B cell (primary cell): Measurements from ENCODE around the gene TMEM182. TPM values are rescaled to one million over a fixed set of nuclear protein-coding genes. Genes with fewer than 3 reads are reported as not detected.

Experiments used
- ATAC-seq: fragments of 200-7000 bp; cut with Tn5 transposase; one replicate; pipeline ENCODE4 v1.10.0; 2021; ENCODE audit warnings: low read depth, mild to moderate bottlenecking, moderate number of reproducible peaks, moderate library complexity
- CTCF ChIA-PET: fragments of 350-600 bp; sonication (Branson Sonifier 250); formaldehyde crosslinking; loops from one replicate; lab custom pipeline; 2021; ENCODE audit warnings: antibody characterized with exemption, inconsistent platforms; lab: Charles Lee
- POLR2A ChIA-PET: fragments of 350-600 bp; sonication (Branson Sonifier 250); formaldehyde crosslinking; loops from one replicate; lab custom pipeline; 2021; ENCODE audit warnings: antibody characterized with exemption; lab: Charles Lee
- DNase-seq: peaks from one replicate; pipeline ENCODE4 v3.0.0; 2013
- H2AFZ ChIP-seq: 2 replicates; pipeline ENCODE4 v1.6.1; 2012; ENCODE audit warnings: mild to moderate bottlenecking, low read depth, low read length; ENCODE audit not compliant: insufficient read depth, poor library complexity, severe bottlenecking
- H3K27ac ChIP-seq, 2 donors: 1 replicate in 1 of 2; 2 replicates in 1 of 2; pipeline ENCODE4 v1.5.1; 2012 to 2013; ENCODE audit warnings: low read length in 2 of 2, mild to moderate bottlenecking in 2 of 2, moderate library complexity in 1 of 2
- H3K27me3 ChIP-seq, 4 experiments: fragments of 200-600 bp in 1 of 4; sonication (generic) in 1 of 4; replicated peaks in 1 of 4; 1 replicate in 2 of 4; 2 replicates in 2 of 4; pipeline versions ENCODE4 v1.6.1 to v1.7.0; 2013 to 2016; ENCODE audit warnings: low read length in 3 of 4, mild to moderate bottlenecking in 2 of 4, mixed read lengths in 1 of 4, moderate library complexity in 1 of 4; ENCODE audit not compliant: insufficient read depth in 4 of 4, control insufficient read depth in 3 of 4; ENCODE audit errors: control extremely low read depth in 1 of 4
- H3K36me3 ChIP-seq, 2 experiments: replicated peaks in 1 of 2; 1 replicate in 1 of 2; 2 replicates in 1 of 2; pipeline versions ENCODE4 v1.6.1 to v1.7.1; 2013; ENCODE audit warnings: low read length in 1 of 2; ENCODE audit not compliant: insufficient read depth in 2 of 2, control insufficient read depth in 1 of 2; ENCODE audit errors: control extremely low read depth in 1 of 2, extremely low read depth in 1 of 2
- H3K4me1 ChIP-seq, 2 donors: fragments of 200-600 bp in 1 of 2; sonication (generic) in 1 of 2; 1 replicate in 1 of 2; 2 replicates in 1 of 2; pipeline versions ENCODE4 v1.5.1 to v1.6.1; 2013 to 2017; ENCODE audit warnings: low read length in 2 of 2; ENCODE audit not compliant: control insufficient read depth in 2 of 2, insufficient read depth in 2 of 2
- H3K4me2 ChIP-seq: replicated peaks from 2 replicates; pipeline ENCODE3; 2012; ENCODE audit warnings: mild to moderate bottlenecking, low read depth, low read length; ENCODE audit not compliant: poor library complexity, severe bottlenecking
- H3K4me3 ChIP-seq, 5 experiments: fragments of 200-600 bp in 1 of 5; sonication (generic) in 1 of 5; 1 replicate in 3 of 5; 2 replicates in 2 of 5; pipeline versions ENCODE4 v1.5.1 to v1.7.0; 2011 to 2016; ENCODE audit warnings: low read length in 4 of 5, mild to moderate bottlenecking in 4 of 5, low read depth in 2 of 5, control low read depth in 1 of 5, moderate library complexity in 1 of 5; ENCODE audit not compliant: insufficient read depth in 1 of 5; ENCODE audit errors: control extremely low read depth in 1 of 5, extremely low read depth in 1 of 5
- H3K79me2 ChIP-seq: fragments of 200-600 bp; sonication (generic); one replicate; pipeline ENCODE4 v1.6.0; 2016; ENCODE audit warnings: low read length; ENCODE audit not compliant: control insufficient read depth, insufficient read depth
- H3K9ac ChIP-seq: fragments of 200-600 bp; sonication (generic); 2 replicates; pipeline ENCODE4 v1.6.1; 2017; ENCODE audit warnings: mild to moderate bottlenecking, low read length, moderate library complexity
- H3K9me3 ChIP-seq, 3 donors: one replicate each; pipeline versions ENCODE4 v1.6.1 to v1.7.1; 2013; ENCODE audit warnings: low read length in 2 of 3; ENCODE audit not compliant: control insufficient read depth in 2 of 3, insufficient read depth in 1 of 3; ENCODE audit errors: control extremely low read depth in 1 of 3
- H4K20me1 ChIP-seq: 2 replicates; pipeline ENCODE4 v1.6.0; 2012; ENCODE audit warnings: mild to moderate bottlenecking, low read length; ENCODE audit not compliant: insufficient read depth, control insufficient read depth, poor library complexity, severe bottlenecking
- H3K27ac Mint-ChIP-seq: one replicate; pipeline ENCODE4 v1.8.0; 2021; ENCODE audit warnings: mixed read lengths
- H3K27me3 Mint-ChIP-seq: one replicate; pipeline ENCODE4 v1.8.0; 2021; ENCODE audit warnings: mixed read lengths
- H3K4me1 Mint-ChIP-seq: one replicate; pipeline ENCODE4 v1.8.0; 2021; ENCODE audit warnings: mixed read lengths
- H3K4me3 Mint-ChIP-seq: one replicate; pipeline ENCODE4 v1.8.0; 2021; ENCODE audit warnings: mixed read lengths
- H3K9me3 Mint-ChIP-seq: one replicate; pipeline ENCODE4 v1.8.0; 2022; ENCODE audit warnings: mixed read lengths; ENCODE audit not compliant: insufficient read depth
- CTCF ChIP-seq: fragments of 200-600 bp; IDR thresholded peaks from one replicate; pipeline ENCODE4 v1.8.0; 2022; ENCODE audit warnings: antibody characterized with exemption, mild to moderate bottlenecking
- EZH2 ChIP-seq: IDR thresholded peaks from 2 replicates; pipeline ENCODE4 v1.6.1; 2012; ENCODE audit warnings: borderline replicate concordance, low read depth, mild to moderate bottlenecking, moderate library complexity, low read length; ENCODE audit not compliant: insufficient read depth, poor library complexity, severe bottlenecking
- WGBS: methylation state at CpG from one replicate; pipeline ENCODE4 v1.1.5; 2013; ENCODE audit warnings: missing lambda C conversion rate; ENCODE audit not compliant: insufficient coverage; 5-methylcytosine and 5-hydroxymethylcytosine counted together
- intact Hi-C: fragments of 100-400 bp; cut with micrococcal nuclease; formaldehyde crosslinking; loops from one replicate; pipeline ENCODE4 v1.10.0; 2022
- polyA plus RNA-seq: library from polyadenylated mRNA; depleted of rRNA; stranded (reverse); fragments of >200 nt; gene quantifications from 2 replicates; pipeline ENCODE4 v1.2.3, GENCODE V29; 2012
- total RNA-seq, 2 donors: library from RNA; stranded (reverse); fragments of 120-200 nt in 1 of 2; gene quantifications; 1 replicate in 1 of 2; 2 replicates in 1 of 2; pipeline versions ENCODE4 v1.2.3 to v1.2.4, GENCODE V29; 2013 to 2022

Gene TMEM182
- total and polyA plus RNA-seq, 2 donors (not counting 1 experiment from before 2014, with no cell fraction given) = 3.8 to 6.5 TPM

- Histone ChIP-seq H3K27ac (no peak overlapping the region), H2AFZ (no peak overlapping the region), H3K9ac (no peak overlapping the region), H3K4me3 (no peak overlapping the region), H3K4me1 (no peaks in the 10 kb centered on the region), H3K36me3 (peaks cover 0 to 2% of the 10 kb centered on the region in 2 experiments), H3K9me3 (no peaks in the 10 kb centered on the region), H3K27me3 (no peaks in the 10 kb centered on the region), H3K79me2 (no peaks in the 10 kb centered on the region), H4K20me1 (no peaks in the 10 kb centered on the region), H3K4me2 (no peak overlapping the region)
- no peak for DNase-seq
- H3K4me1 Mint-ChIP-seq = no peaks in the 10 kb centered on the region
- ChIA-PET POLR2A (no interaction called here), CTCF (no interaction called here)
- no peak for ATAC-seq
- 96% methylated on average over 3 of the region's 3 CpGs for WGBS
- H3K27me3 Mint-ChIP-seq = no peaks in the 10 kb centered on the region
- H3K9me3 Mint-ChIP-seq = no peaks in the 10 kb centered on the region
- H3K27ac Mint-ChIP-seq = no peak overlapping the region
- intact Hi-C loops = no loop called here
- TF ChIP-seq CTCF (no peak), EZH2 (no peak)
- no peak overlapping the region for H3K4me3 Mint-ChIP-seq
These were observed 23.1 kb downstream of the TMEM182 start for GRCh38 chr2:102784940-102785339.

- Histone ChIP-seq H3K36me3 (peaks cover 0 to 2% of the 10 kb centered on the region in 2 experiments), H3K27me3 (no peaks in the 10 kb centered on the region), H3K27ac (no peak overlapping the region), H3K9ac (no peak overlapping the region), H3K79me2 (no peaks in the 10 kb centered on the region), H3K4me2 (no peak overlapping the region), H4K20me1 (no peaks in the 10 kb centered on the region), H3K4me3 (no peak overlapping the region), H3K4me1 (no peaks in the 10 kb centered on the region), H2AFZ (no peak overlapping the region), H3K9me3 (no peaks in the 10 kb centered on the region)
- Mint-ChIP-seq H3K9me3 (no peaks in the 10 kb centered on the region), H3K27ac (no peak overlapping the region), H3K4me1 (no peaks in the 10 kb centered on the region), H3K27me3 (no peaks in the 10 kb centered on the region), H3K4me3 (no peak overlapping the region)
- ChIA-PET CTCF (no interaction called here), POLR2A (no interaction called here)
- ATAC-seq = no peak
- intact Hi-C loops = no loop called here
- WGBS = 98% methylated on average over 4 of the region's 5 CpGs
- TF ChIP-seq EZH2 (no peak), CTCF (no peak)
- no peak for DNase-seq
These were observed 26.5 kb downstream of the TMEM182 start for GRCh38 chr2:102788216-102788884.
